GM13977 (cell line): Measurements from ENCODE around the gene VPS72.

Experiments
- DNase-seq: peaks from one replicate; pipeline ENCODE4 v3.0.0; 2012; ENCODE audit warnings: low spot score
- in situ Hi-C: fragments of 300-500 bp; cut with MboI; formaldehyde crosslinking; loops from one replicate; pipeline ENCODE4 v1.12.0; 2022; ENCODE audit warnings: low sequenced_read_pairs, low pct_unique_long_range_greater_than_20kb, mixed read lengths, inconsistent platforms; ENCODE audit not compliant: unreplicated experiment
- TF ChIP-seq, protein P1 (sequence below): IDR thresholded peaks from 2 replicates; pipeline ENCODE4 v1.5.1; 2012; ENCODE audit warnings: mild to moderate bottlenecking, control low read depth; ENCODE audit not compliant: insufficient read depth; ENCODE audit errors: extremely low read depth, missing control alignments

VPS72 gene

DNA sequence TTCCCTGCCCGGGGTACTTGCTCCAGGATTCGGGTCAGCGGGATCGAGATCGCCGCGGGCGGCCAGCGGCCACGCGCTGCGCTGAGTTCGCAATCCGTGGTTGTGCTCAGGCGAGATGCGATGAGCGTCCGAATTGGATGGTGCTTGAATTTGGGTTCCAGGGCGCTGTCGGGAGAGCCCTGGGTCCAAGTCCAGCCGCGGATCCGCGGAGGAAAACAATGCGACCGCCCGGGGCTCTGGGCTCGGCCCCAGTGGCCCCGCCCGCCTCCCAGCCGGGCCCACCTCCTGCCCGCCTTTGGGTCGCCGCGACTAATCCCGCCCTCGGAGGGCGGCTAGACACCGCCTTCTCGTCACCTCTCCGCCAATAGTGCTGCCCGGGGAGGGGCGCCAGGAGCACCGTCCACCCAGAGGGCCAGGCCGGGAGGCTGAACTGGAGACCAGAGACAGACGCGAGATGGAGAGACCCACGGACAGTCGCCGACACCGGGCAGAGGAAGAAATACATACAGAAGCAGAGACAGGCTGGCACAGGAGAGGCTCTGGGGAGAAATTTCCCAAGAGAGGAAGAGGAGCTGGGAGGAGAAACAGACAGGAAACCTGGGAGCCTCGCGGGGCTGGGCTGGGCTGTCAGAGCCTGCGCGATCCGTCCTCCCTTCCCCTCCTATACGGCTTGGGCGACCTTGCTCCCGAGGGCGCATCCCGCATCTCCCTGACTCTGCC is 43.4 kb downstream of the VPS72 start, which contains the start of gene SEMA6C:
TSS of gene SEMA6C (minus strand) at position 220 of the 720 bp plus-strand sequence. CDS start 4,010 bp downstream, outside the sequence.
- TF ChIP-seq, protein P1, sequence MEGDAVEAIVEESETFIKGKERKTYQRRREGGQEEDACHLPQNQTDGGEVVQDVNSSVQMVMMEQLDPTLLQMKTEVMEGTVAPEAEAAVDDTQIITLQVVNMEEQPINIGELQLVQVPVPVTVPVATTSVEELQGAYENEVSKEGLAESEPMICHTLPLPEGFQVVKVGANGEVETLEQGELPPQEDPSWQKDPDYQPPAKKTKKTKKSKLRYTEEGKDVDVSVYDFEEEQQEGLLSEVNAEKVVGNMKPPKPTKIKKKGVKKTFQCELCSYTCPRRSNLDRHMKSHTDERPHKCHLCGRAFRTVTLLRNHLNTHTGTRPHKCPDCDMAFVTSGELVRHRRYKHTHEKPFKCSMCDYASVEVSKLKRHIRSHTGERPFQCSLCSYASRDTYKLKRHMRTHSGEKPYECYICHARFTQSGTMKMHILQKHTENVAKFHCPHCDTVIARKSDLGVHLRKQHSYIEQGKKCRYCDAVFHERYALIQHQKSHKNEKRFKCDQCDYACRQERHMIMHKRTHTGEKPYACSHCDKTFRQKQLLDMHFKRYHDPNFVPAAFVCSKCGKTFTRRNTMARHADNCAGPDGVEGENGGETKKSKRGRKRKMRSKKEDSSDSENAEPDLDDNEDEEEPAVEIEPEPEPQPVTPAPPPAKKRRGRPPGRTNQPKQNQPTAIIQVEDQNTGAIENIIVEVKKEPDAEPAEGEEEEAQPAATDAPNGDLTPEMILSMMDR: no peak
- in situ Hi-C loops: no loop called here
- DNase-seq: peak; percentile 92

DNA sequence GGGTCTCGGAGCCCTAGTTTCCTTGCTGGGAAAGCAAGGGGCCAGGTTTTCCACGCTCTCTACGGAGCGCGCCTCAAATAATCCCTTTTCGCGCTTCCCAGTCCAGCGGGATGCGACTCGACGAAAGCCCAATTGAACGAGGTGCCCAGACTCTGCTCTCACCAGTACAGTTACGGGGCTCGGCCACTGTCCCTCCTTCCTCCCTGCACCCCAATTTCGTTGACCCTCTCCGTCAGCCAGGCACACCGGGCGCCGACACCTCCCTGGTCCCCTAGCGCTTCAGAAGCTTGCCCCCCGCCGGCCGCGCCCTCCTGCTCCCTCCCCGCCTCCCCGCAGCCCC is 44.0 kb downstream of the VPS72 start:
- in situ Hi-C loops: no loop called here
- TF ChIP-seq, protein P1: no peak
- DNase-seq: no peak

DNA sequence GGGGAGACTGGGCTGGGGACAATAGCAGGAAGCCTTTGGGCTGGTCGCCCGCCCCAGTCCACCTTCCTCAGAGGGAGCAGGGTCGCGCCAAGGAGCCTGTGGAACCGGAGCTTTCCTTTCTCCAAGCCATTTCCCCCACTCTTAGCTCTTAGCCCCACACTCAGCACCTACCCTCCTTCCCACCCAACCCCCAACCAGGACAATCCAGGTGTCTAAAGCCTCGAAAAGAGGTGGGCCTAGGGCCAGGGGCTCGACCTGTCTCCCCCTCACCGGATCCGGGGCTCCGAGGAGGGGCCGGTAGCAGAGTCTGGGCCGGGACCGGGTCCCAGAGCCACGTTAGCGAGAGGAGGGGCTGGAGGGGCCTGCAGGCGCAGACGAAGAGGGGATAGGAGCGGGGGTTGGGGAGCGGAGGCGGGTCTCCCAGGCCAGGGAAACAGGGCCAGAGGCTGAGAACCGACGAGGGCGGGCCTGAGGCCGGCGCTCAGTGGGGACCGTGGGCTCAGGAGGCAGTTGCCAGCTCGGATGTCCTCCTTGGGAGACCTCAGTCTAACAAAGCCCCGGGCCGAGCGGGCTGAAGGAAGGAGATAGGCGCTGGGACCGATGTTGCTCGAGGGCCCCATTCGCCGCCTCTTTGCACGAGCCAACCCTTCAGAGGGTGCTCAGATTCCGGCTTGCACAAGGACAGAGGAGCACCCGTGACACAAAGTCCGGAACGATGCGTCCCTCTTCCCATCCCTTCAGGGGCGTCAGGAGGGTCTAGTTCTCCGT is 44.5 kb downstream of the VPS72 start:
- TF ChIP-seq, protein P1: no peak
- DNase-seq: no peak
- in situ Hi-C loops: no loop called here

DNA sequence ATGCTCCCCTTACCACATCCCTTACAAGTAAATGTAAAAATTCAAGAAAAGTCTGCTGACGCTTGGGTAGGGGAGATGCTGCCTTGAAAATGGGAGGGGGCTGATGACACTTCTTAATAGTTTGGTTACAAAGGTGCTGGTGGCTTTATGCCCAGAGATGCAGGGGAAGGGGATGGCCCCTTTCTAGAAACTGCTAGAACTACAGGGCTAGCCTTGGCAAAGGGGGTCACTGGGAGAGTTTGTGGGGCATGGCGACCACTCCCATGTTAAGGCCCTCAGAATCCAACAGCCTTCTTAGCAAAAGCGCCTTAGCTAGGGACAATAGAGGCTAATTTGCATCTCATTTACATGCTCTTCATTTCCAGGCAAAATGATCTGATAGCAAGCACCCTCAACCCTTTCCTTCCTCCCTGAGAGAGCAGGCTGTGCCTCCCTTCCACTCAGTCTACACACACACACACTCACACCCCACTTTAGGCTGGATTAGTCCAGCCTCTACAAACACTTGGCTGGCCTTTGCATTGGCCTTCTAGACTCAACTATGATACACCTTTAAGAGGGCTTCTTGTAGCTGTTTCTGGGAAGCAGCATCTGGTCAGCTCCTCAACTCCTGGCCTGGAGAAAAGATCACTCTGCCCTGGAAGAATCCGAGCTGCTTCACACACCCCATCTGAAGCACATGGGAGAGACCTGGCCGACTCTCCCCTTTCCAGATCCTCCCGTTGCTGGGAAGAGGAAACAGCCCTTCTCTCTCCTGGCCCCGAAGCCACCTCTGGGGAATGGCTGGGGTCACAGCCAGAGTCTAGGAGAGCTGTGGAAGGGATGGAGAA is 45.3 kb downstream of the VPS72 start:
- no peak for DNase-seq
- in situ Hi-C loops: no loop called here
- TF ChIP-seq, protein P1: no peak

DNA sequence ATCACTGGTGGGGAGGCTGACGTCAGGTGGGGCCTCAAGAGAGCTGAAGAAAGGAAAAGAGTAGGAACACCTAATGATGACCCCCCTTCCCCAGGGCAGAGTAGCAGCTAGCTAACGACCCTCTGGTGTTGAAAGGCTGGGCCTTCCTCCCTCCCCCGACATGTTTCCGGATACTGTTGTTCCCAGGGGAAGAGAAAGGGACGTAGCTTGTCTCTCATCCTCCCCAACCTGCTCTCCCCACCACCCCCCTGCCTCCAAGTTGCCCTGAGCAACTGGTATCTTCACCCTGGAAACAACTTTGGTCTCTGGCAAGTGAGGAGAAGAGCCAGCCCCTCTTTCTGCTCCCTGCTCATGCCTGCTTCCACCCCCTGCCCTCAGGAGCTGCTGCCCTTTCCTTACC is 46.0 kb downstream of the VPS72 start:
- in situ Hi-C loops: no loop called here
- TF ChIP-seq, protein P1: no peak

DNA sequence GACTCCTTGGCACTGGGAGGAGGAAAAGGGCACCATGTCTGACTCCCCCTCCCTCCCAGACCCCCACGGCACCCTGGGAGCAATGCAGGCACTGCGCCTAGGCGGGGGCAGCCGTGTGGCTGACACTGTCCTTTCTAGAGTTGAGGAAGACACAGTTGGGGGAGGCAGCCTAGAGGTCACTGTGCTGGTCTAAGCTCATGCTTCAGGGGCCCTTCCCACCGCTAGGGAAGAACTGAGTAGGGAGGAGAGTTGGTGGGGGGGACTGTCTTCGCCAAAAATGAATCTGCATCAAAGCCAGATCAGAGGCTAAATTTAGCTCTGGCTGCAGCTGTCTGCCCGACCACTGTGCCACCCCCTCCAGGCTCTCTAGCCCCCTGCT is 47.0 kb downstream of the VPS72 start:
- TF ChIP-seq, protein P1: no peak
- in situ Hi-C loops: no loop called here
- DNase-seq: no peak

More for the DNA sequence above, 46.0 kb downstream of the VPS72 start:
- no peak for DNase-seq
